ENCODE measurements around the gene CDHR1. TPM values are rescaled to one million over a fixed set of nuclear protein-coding genes. Genes with fewer than 3 reads are reported as not detected.

CDHR1 gene
- total RNA-seq, 1 experiment from 2014 or later, result 0.39 TPM

GRCh38 chr10:84224411-84225028, 30.2 kb downstream of the CDHR1 start:
- H3K36me3 ChIP-seq (ENCODE audit: control insufficient read depth, insufficient read depth, low read length), result no peaks in the 10 kb centered on the region; the same call in 1 of the 2 replicates
- BruUV-seq (replicated peaks), result no TSS peak
- intact Hi-C loops (cut with micrococcal nuclease; ENCODE audit: unreplicated experiment), result no loop called here
- ChIA-PET CTCF (no interaction called here), POLR2A (no interaction called here)
- H3K27me3 ChIP-seq (ENCODE audit: control insufficient read depth, insufficient read depth, low read length), result peaks cover 19% of the 10 kb centered on the region
- no peak for ATAC-seq
- no peaks in the 10 kb centered on the region for H3K9me3 ChIP-seq (ENCODE audit: control insufficient read depth, insufficient read depth, low read depth, low read length)
- TF ChIP-seq POLR2AphosphoS5 (IDR thresholded peaks at IDR 0.05; ENCODE audit: low read depth, low read length) (no peak), REST (IDR thresholded peaks at IDR 0.05; ENCODE audit: insufficient read depth in 1 of 2, low read depth in 2 of 2, low read length in 1 of 2) (peak; percentile 91)
- no peak overlapping the region for H3K4me3 ChIP-seq (ENCODE audit: low read depth in 2 of 2, low read length in 2 of 2)
- DNase-seq (ENCODE audit: low read depth, low spot score), result no peak
- H3K27ac ChIP-seq (ENCODE audit: low read length), result no peak overlapping the region
- no peaks in the 10 kb centered on the region for H3K4me1 ChIP-seq (ENCODE audit: control insufficient read depth, insufficient read depth, low read length)
- in situ Hi-C loops (cut with HindIII; ENCODE audit: low pct_unique_long_range_greater_than_20kb, low sequenced_read_pairs), result no loop called here

- intact Hi-C loops (cut with micrococcal nuclease; ENCODE audit: unreplicated experiment) (no loop called here), in situ Hi-C loops (cut with HindIII; ENCODE audit: low pct_unique_long_range_greater_than_20kb, low sequenced_read_pairs) (no loop called here)
- DNase-seq (ENCODE audit: low read depth, low spot score) (no peak), ATAC-seq (no peak)
- H3K27ac ChIP-seq (ENCODE audit: low read length), result no peak within 1 kb of the TSS
- BruUV-seq (replicated peaks), result no TSS peak
- TF ChIP-seq POLR2AphosphoS5 (IDR thresholded peaks at IDR 0.05; ENCODE audit: low read depth, low read length), result no peak
- no peak for TF ChIP-seq TCF7L2 (IDR thresholded peaks at IDR 0.05; ENCODE audit: low read depth, low read length)
- TF ChIP-seq CTCF (IDR thresholded peaks at IDR 0.05), result no peak
- TF ChIP-seq REST (IDR thresholded peaks at IDR 0.05; ENCODE audit: insufficient read depth in 1 of 2, low read depth in 2 of 2, low read length in 1 of 2), result no peak
- TF ChIP-seq SIN3A (IDR thresholded peaks at IDR 0.05; ENCODE audit: borderline replicate concordance, insufficient read depth, low read depth, low read length), result no peak
- no peak within 1 kb of the TSS for H3K4me3 ChIP-seq (ENCODE audit: low read depth in 2 of 2, low read length in 2 of 2)
- peaks cover 22% of the 10 kb centered on the region for H3K27me3 ChIP-seq (ENCODE audit: control insufficient read depth, insufficient read depth, low read length)
- no peaks in the 10 kb centered on the region for H3K4me1 ChIP-seq (ENCODE audit: control insufficient read depth, insufficient read depth, low read length)
- no peaks in the 10 kb centered on the region for H3K9me3 ChIP-seq (ENCODE audit: control insufficient read depth, insufficient read depth, low read depth, low read length)
- ChIA-PET POLR2A (no interaction called here), CTCF (no interaction called here)
- no peaks in the 10 kb centered on the region; the same call in 1 of the 2 replicates for H3K36me3 ChIP-seq (ENCODE audit: control insufficient read depth, insufficient read depth, low read length)
Measured at GRCh38 chr10:84225427-84226173, 31.3 kb downstream of the CDHR1 start, which contains the start of gene LRIT2. LRIT2 (minus strand) TSS chr10:84225544; CDS start chr10:84225520, 24 bp downstream.

Data from Panc1 (cell line).